GM18907 (cell line): ENCODE results near the gene IL32.

Experiments
- ATAC-seq: cut with Tn5 transposase; IDR thresholded peaks from one replicate; pipeline ENCODE4 v1.9.1; 2021; ENCODE audit warnings: mild to moderate bottlenecking, moderate library complexity; ENCODE audit not compliant: unreplicated experiment

Gene IL32

DNA sequence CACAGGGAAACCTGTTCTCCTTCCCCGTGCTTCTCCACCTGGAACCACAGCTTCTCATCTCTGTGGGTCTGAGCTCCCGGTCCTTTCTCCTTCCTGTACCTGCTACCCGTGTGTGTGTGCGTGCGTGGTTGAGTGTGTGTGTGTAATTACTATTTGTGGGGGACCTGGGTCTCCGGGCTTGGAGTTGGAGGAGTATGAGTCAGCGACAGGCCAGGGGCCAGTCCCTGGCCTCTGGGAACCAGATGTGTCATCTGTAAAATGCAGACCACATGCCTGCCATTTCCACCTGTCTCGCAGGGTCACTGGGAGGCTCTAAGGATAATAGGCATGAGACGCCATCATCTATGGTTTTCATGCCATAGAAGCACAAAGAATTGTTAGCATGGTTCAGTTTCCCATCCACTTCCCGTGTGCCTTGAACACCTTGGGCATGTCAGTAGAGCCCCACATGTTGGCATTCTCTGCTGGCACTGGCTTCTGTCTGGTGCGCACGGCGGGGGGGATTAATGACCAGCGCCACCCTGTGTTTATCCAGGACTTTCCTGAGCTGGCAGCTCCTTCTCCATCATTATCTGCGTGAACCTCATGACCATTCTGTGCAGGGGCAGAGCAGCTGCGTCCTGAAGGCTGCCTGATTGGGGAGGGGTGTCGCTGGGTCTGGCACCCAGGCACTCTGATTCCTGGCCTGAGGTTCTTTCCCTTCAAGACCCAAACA is 48.5 kb downstream of the IL32 start:
- no peak for ATAC-seq

DNA sequence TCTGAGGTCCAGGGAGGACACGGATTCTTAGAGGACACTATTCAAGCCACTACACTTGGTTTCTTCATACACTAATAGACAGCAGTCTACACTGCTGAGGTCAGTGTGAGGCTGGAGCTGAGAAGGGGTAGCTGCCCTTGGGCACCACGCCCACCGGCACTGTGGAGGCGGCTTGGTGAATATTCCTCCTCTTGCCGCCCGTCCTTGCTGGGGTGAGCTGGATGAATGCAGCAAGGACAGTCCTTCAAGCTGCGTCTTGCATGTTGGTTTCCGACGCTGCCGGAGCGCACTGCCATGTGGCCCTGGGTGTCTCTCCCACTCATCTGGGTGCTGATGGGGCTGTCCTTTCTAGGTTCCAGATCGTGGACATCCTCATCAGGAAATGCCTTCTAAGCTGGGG is 49.6 kb downstream of the IL32 start:
- no peak for ATAC-seq

DNA sequence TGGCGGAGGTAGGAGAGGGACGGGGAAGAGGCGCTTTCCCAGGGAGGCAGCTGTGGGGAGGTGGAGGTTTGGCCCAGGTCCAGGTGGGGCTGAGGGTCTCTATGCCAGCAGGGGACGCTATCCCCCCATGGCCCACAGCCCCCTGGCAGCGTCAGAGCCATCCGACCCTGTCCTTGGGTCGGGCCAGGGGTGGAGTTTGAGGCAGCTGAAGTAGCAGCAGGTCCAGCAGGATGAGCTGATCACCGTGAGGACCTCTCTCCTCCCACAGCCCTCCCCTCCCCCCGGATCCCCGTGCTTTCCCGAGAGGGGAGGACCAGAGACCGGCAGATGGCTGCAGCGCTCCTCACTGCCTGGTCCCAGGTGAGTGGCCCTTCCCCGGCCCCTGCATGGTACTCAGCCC is 50.1 kb downstream of the IL32 start:
- no peak for ATAC-seq

DNA sequence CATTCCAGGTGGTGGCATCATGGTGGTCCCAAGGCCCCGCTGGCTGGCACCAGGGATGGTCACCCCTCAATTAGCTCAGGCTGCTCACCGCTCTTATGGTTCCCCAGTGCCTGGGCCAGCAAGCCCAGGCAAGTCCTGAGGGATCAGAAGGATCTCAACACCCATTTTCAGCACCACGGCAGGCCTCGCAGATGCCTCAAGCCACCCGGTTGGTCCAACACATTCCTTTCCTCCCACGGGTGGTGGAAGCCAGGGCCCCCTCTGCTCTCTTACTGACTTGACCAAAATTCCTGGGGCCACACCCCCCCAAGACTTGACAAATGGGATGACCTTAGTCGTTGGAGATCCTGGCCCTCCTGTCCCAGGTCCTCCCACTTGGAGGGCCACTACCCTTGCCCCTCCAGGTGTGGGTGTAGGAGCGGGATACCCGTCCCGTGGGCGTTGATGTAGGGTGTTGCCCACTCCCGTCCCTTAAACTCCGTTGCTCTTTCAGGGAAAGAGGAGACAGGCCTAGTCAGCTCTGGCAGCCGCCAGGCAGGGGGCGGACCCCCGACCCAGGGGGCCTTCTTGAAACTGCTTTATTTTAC is 52.9 kb downstream of the IL32 start:
- ATAC-seq = no peak

DNA sequence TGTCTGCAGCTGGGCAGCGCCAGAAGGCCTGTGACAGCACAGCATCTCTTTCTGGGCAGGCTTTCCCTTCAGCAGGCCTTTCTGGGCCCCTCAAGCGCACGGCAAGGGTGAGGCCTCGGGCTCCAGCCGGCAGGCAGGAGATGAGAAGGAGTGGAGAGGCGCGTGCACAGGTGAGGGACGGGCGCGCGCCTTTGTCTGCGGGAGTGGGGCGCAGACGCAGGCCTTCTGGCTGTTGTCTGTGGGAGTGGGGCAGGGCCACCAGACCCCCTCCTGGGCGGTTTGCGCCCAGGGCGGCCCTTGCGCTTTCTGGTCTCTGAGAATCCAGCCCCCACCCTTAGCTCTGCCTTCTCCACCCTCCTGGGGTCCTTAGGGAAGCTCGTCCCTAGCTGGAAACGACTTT is 53.4 kb downstream of the IL32 start:
- ATAC-seq = no peak
